HPDE6-E6E7 (cell line): ENCODE results near the gene AGER.
"Not testable (repeated sequence)": the region's sequence is repeated elsewhere in the genome, so short reads cannot be mapped to it uniquely, and the experiment has no call there.

Experiments used
- DNase-seq: peaks from one replicate; pipeline ENCODE4 v3.0.0; 2011; ENCODE audit warnings: missing footprints; ENCODE audit errors: extremely low spot score

Gene AGER

DNA sequence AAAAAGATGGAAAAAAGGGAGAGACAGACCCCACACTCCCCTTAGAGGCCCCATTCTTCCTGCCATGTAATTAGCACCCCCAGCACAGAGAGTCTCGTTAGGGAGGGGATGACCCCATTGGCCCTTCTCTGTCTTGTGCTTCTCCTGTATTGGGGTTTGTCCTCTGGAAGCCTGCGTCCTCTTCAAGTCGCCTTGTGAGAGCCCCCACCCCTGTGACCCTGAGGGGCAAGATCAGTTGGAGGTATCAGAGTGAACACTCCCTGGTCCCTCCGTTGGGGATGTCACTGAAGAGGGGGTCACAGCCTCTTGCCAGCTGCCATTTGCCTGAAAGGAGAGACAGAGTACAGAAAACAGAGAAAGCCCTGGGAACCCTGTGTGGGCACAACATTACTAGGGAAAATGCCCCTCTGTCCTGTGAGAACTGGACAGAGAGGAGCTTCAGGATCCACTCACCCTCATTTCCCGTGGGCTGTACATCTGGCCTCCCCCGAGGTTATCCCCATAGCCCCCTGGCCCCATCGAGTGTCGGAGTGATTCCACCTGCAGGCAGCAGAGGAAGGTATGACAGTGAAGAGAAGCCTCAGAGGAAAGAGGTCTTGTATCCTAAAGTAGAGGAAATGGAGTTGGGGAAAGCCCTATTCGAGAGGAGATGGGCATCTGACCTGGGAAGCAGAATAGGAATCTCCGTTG lies 2.2 kb upstream of the AGER start:
- DNase-seq = not testable (repeated sequence)

DNA sequence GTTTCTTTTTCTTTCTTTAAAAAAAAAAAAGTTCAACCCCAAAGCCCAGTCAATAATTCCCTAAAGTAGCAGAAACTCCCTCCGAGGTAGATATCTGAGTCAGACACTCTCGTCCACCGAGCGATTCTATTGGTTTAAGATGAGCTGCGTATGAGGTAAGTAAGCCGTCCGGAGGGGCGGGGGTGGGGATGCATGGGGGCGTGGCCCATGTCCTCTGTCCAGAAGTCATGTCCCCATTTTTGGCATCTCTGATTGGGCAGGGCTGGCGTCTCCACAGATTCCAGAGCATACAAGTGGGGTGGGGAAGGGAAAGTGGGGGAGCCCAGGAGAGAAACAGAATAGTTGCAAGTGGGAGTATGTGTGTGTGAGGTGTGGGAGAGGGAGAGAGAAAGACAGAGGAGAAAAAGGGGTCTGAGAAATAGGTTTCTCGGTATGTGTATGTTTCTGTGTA lies 1.7 kb upstream of the AGER start:
- DNase-seq = not testable (repeated sequence)

DNA sequence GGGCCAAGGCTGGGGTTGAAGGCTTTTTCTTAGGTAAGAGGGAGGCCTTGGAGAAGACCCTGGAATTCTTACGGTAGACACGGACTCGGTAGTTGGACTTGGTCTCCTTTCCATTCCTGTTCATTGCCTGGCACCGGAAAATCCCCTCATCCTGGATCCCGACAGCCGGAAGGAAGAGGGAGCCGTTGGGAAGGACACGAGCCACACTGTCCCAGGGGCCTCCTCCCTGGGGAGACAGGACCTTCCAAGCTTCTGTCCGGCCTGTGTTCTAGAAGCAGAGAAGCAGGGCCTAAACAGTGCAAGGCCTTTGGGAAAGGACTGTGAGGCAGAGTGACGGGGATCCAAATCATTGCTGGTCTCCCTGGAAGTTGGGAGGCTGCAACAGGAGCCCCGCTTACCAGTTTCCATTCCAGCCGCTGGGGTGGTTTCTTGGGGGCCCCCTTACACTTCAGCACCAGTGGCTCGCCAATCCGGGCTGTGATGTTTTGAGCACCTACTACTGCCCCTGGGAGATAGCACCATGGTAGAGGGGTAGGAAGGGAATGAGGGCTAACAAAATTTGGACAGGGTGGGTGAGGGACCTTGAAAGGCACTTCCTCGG lies 470 bp downstream of the AGER start:
- DNase-seq = no peak

- no peak for DNase-seq
Measured at GRCh38 chr6:32183030-32183429, 1.0 kb downstream of the AGER start.

GRCh38 chr6:32182555-32182981 lies 1.5 kb downstream of the AGER start:
- no peak for DNase-seq

DNA sequence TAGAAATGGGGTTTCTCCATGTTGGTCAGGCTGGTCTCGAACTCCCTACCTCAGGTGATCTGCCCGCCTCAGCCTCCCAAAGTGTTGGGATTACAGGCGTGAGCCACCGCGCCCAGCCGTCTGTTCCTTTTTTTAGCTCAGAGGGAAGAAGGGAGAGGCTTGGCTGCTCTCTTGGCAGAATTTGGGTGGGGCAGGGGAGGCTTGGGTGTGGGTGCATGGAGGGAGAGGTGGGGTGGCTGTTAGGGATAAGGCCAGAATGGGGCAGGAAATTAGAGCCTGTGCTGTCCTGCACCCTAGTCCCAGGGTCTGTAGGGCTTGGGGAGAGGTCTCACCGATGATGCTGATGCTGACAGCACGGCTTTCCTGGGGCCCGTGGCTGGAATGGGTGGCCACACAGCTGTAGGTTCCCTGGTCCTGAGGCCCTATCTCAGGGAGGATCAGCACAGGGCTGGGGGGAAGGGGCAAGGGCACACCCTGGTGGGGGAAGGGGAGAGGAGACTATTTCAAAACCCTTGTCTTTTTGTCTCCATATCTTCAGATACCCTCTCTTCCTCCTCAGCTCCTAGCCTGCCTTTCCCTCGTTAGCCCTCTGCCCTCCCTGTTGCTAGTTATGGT lies 2.0 kb downstream of the AGER start:
- no peak for DNase-seq

- DNase-seq = no peak
Measured at GRCh38 chr6:32181148-32181702, 2.8 kb downstream of the AGER start.

- DNase-seq = no peak
Measured at GRCh38 chr6:32179766-32180405, 4.2 kb downstream of the AGER start.

DNA sequence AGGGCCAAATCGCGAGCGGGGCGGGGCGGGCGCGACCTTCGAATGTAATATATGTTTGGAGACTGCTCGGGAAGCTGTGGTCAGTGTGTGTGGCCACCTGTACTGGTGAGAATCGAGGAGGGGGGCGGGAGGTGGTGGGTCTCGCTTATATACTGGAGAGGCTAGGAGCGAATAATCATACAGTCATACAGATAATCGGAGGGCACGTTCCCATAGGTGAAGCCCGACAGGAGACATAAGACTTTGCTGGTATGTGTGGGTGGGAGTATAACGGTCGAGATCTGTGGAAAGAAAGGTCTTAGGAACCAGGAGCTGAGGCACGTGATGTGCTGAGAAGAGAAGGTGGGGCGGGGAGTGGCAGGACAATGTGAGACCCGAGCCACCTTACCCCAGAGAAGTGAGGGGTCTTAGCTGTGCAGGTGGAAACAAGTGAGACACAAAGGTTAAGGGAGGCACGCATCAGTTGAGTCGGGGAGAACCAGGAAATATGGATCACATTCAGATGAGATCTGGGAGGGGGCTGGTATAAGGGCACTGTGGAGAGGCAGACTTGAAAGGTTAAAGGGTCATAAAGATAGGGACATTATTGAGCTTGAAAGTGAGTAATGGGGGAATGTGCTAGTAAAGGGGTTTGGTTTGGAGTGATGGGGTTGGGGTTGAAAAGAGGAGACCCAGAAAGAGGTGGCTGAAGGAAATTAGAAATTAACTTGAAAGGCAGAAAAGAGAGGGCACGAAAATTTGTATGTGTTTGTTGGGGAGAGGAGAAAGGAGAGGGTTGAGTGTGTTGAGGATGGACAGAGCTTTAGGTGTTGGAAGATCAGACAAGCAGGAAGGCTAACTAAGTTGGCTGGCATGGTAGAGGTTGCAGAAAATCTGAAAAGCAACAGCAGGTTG lies 5.3 kb downstream of the AGER start:
- no peak for DNase-seq

GRCh38 chr6:32177788-32178546 lies 6.1 kb downstream of the AGER start, which contains the start of gene RNF5:
RNF5 (plus strand) TSS chr6:32178405; CDS start chr6:32178512, 107 bp downstream.
- DNase-seq = peak; percentile 99

DNA sequence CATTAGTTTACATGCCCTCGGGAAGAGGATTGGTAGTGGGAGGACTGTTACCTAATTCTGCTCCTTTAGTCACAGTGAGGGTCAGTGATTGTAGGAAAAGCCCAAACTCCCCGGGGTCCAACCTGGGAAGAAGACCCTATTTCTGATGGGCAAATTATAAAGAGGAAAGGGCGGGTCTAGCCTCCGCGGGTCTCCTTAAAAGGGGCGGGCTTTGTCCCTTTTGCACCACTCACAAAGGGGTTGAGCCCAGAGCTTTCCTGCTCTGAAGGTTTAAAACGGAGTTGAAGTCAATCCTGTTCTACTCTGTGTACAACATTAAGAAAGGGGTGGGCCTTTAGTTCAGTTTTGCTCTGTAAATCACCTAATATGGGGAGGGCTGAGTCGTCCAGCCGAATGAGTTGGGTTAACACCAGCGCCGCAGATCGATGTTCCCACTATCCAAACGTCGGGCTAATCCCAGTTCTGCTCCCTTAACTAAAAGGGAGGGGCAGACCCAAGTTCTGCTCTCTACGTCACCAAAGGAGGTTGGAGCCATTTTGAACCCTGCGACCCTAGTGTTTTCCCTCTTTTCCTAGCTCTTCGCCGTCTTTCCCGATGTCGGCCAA lies 6.8 kb downstream of the AGER start:
- DNase-seq = no peak

- DNase-seq = no peak
Measured at GRCh38 chr6:32176476-32177182, 7.4 kb downstream of the AGER start.

GRCh38 chr6:32175711-32176475 lies 8.2 kb downstream of the AGER start, which contains the start of gene AGPAT1:
AGPAT1 (minus strand) TSS chr6:32176084; CDS start chr6:32171496, 4,588 bp downstream.
- peak; percentile 97 for DNase-seq

GRCh38 chr6:32175322-32175710 lies 8.7 kb downstream of the AGER start:
- no peak for DNase-seq

DNA sequence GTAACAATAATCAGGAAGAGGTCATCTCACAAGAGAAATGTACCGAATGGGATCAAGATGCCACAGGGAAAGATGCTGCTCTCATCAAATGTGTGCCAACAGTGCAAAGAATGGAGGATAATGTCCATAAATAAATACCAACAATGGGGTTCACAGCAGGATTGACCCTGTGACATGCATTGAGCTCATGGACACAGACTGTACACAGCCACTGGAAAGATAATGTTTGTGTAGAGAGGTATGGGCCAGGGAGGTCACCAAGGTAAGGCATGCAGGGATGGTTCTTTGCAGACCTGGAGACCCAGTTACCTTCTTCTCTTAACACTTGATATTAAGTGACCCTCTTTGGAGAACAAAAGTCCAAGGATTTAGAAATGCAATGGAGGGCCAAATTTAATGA lies 9.6 kb downstream of the AGER start:
- no peak for DNase-seq

GRCh38 chr6:32173051-32173727 lies 10.9 kb downstream of the AGER start:
- DNase-seq = no peak

GRCh38 chr6:32171234-32171633 lies 12.8 kb downstream of the AGER start:
- no peak for DNase-seq

DNA sequence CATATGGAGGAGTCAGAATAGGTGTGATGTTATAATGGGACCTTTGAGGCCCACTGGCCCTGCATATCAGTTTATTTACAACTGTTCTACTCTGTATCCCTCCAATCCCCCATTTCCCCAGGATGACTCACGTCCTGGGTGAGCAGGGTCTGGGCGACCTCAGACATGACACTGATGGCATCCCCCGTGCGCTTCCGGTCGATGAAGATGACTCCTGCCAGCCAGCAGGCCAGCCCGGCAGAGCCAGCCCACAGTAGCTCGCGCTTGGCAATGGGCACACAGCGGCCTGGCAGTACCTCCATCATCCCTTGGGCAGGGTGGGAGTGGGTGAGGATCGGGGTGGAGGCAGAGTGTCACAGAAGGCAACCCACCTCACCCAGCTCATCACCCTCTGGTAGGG lies 13.8 kb downstream of the AGER start:
- no peak for DNase-seq
